Measurements from ENCODE around the gene PPP3CA. TPM values are rescaled to one million over a fixed set of nuclear protein-coding genes. Genes with fewer than 3 reads are reported as not detected.
A peak's percentile ranks its signal among the peaks of the same experiment; 100 is the strongest.

PPP3CA gene
- total RNA-seq (2014; rRNA removed) (15.5 and 19.2 TPM in 2 replicates), Bru-seq, nascent RNA (percentile 86 among the genes with signal in this experiment), BruChase-seq, experiment 1, labeled RNA remaining after a 6-hour chase (percentile 66 among the genes with signal in this experiment), BruChase-seq, experiment 2, labeled RNA remaining after a 2-hour chase (percentile 72 among the genes with signal in this experiment)
- long read RNA-seq, transcript PPP3CA-202 (13 exons, 3,604 nt), result major isoform, 128 of 175 reads
- long read RNA-seq, partial matches to known transcripts, result 7 of 175 reads
- long read RNA-seq, other reads (novel, unspliced or antisense), result 40 of 175 reads

GRCh38 chr4:101347267-101347556 lies at the start of gene PPP3CA:
Gene PPP3CA (minus strand): TSS chr4:101347526.
- H3K79me2 ChIP-seq (ENCODE audit: low read length), result peaks cover 53% of the 10 kb centered on the region
- peaks cover 27% of the 10 kb centered on the region for H3K4me1 ChIP-seq (ENCODE audit: insufficient read depth, low read length)
- ATAC-seq, result peak; percentile 3; the same call in 1 of the 2 replicates
- peaks cover 21% of the 10 kb centered on the region for H4K20me1 ChIP-seq (ENCODE audit: low read length)
- H3K4me2 ChIP-seq (ENCODE audit: low read length), result peak within 1 kb of the TSS; percentile 96
- ChIA-PET CTCF (interaction anchor here (1.0 kb wide), 1 partner anchor 384 kb away, joined by 3 read pairs; no protein-coding TSS in a partner anchor), POLR2A (ENCODE audit: unreplicated experiment) (interaction anchor here (0.6 to 1.6 kb wide), 4 partner anchors 9 to 385 kb away, joined by 3 to 8 read pairs (median 6); no protein-coding TSS in a partner anchor)
- H3F3A ChIP-seq (ENCODE audit: low read length, unreplicated experiment), result no peaks in the 10 kb centered on the region
- no TSS peak for BruUV-seq (replicated peaks)
- H3K27me3 ChIP-seq (ENCODE audit: low read length), result no peaks in the 10 kb centered on the region
- peak within 1 kb of the TSS; percentile 97 for H3K4me3 ChIP-seq (ENCODE audit: low read length)
- DNase-seq, result no peak
- peak within 1 kb of the TSS; percentile 94 for H3K9ac ChIP-seq (ENCODE audit: low read length)
- H3K27ac ChIP-seq (ENCODE audit: low read length), result peak within 1 kb of the TSS; percentile 93
- TF ChIP-seq EZH2 (IDR thresholded peaks at IDR 0.05; ENCODE audit: low read length, unreplicated experiment) (no peak), CTCF (conservative IDR thresholded peaks at IDR 0.05; ENCODE audit: low read depth, low read length) (no peak), EZH2phosphoT487 (IDR thresholded peaks at IDR 0.05; ENCODE audit: borderline replicate concordance, low read length) (no peak)
- no peaks in the 10 kb centered on the region for H3K9me2 ChIP-seq (replicated peaks; ENCODE audit: low read length)
- no peaks in the 10 kb centered on the region for H3K36me3 ChIP-seq (ENCODE audit: low read depth, low read length)
- H2AFZ ChIP-seq (ENCODE audit: low read length), result peak within 1 kb of the TSS; percentile 86
- H3K9me3 ChIP-seq (ENCODE audit: low read length), result no peaks in the 10 kb centered on the region
- intact Hi-C loops (cut with micrococcal nuclease), result loop anchor here (2.0 to 10.0 kb wide), 6 partner anchors 82 to 926 kb away; partner anchors contain the start of gene BANK1

GRCh38 chr4:101393256-101393655 lies 45.9 kb upstream of the PPP3CA start:
- ATAC-seq (peak; percentile 70), DNase-seq (peak; percentile 68)
- H3K4me2 ChIP-seq (ENCODE audit: low read length), result no peak overlapping the region
- ChIA-PET CTCF (interaction anchor here (0.6 to 0.9 kb wide), 2 partner anchors 48 to 1066 kb away, joined by 3 to 4 read pairs; no protein-coding TSS in a partner anchor), POLR2A (ENCODE audit: unreplicated experiment) (interaction anchor here (0.6 kb wide), 1 partner anchor 49 kb away, joined by 13 read pairs; no protein-coding TSS in a partner anchor)
- no peaks in the 10 kb centered on the region for H3K27me3 ChIP-seq (ENCODE audit: low read length)
- H3K9me3 ChIP-seq (ENCODE audit: low read length), result no peaks in the 10 kb centered on the region
- no peaks in the 10 kb centered on the region for H3K36me3 ChIP-seq (ENCODE audit: low read depth, low read length)
- no peak overlapping the region for H3K4me3 ChIP-seq (ENCODE audit: low read length)
- peaks cover 7% of the 10 kb centered on the region; the same call in 1 of the 2 replicates for H3K4me1 ChIP-seq (ENCODE audit: insufficient read depth, low read length)
- H3K79me2 ChIP-seq (ENCODE audit: low read length), result no peaks in the 10 kb centered on the region
- BruUV-seq (replicated peaks), result no TSS peak
- intact Hi-C loops (cut with micrococcal nuclease), result no loop called here
- TF ChIP-seq EZH2phosphoT487 (IDR thresholded peaks at IDR 0.05; ENCODE audit: borderline replicate concordance, low read length) (no peak), CTCF (conservative IDR thresholded peaks at IDR 0.05; ENCODE audit: low read depth, low read length) (no peak), EZH2 (IDR thresholded peaks at IDR 0.05; ENCODE audit: low read length, unreplicated experiment) (no peak)
- H3K27ac ChIP-seq (ENCODE audit: low read length), result no peak overlapping the region
- H4K20me1 ChIP-seq (ENCODE audit: low read length), result no peaks in the 10 kb centered on the region
- H3F3A ChIP-seq (ENCODE audit: low read length, unreplicated experiment), result no peaks in the 10 kb centered on the region
- H3K9ac ChIP-seq (ENCODE audit: low read length), result no peak overlapping the region
- no peak overlapping the region for H2AFZ ChIP-seq (ENCODE audit: low read length)
- no peaks in the 10 kb centered on the region for H3K9me2 ChIP-seq (replicated peaks; ENCODE audit: low read length)

GRCh38 chr4:101370663-101371210 lies 23.4 kb upstream of the PPP3CA start:
- intact Hi-C loops (cut with micrococcal nuclease), result no loop called here
- Histone ChIP-seq H2AFZ (ENCODE audit: low read length) (no peak overlapping the region), H3K4me2 (ENCODE audit: low read length) (no peak overlapping the region), H4K20me1 (ENCODE audit: low read length) (no peaks in the 10 kb centered on the region), H3F3A (ENCODE audit: low read length, unreplicated experiment) (no peaks in the 10 kb centered on the region), H3K27me3 (ENCODE audit: low read length) (no peaks in the 10 kb centered on the region), H3K27ac (ENCODE audit: low read length) (no peak overlapping the region), H3K4me1 (ENCODE audit: insufficient read depth, low read length) (peaks cover 25% of the 10 kb centered on the region), H3K36me3 (ENCODE audit: low read depth, low read length) (no peaks in the 10 kb centered on the region), H3K9me3 (ENCODE audit: low read length) (0 out of 2 replicates have a peak, but pooled peaks cover 3% of the 10 kb centered on the region), H3K4me3 (ENCODE audit: low read length) (no peak overlapping the region), H3K9ac (ENCODE audit: low read length) (no peak overlapping the region), H3K9me2 (replicated peaks; ENCODE audit: low read length) (no peaks in the 10 kb centered on the region), H3K79me2 (ENCODE audit: low read length) (no peaks in the 10 kb centered on the region)
- ChIA-PET POLR2A (ENCODE audit: unreplicated experiment) (no interaction called here), CTCF (no interaction called here)
- ATAC-seq (no peak), DNase-seq (no peak)
- no peak for TF ChIP-seq CTCF (conservative IDR thresholded peaks at IDR 0.05; ENCODE audit: low read depth, low read length)
- no peak for TF ChIP-seq EZH2 (IDR thresholded peaks at IDR 0.05; ENCODE audit: low read length, unreplicated experiment)
- TF ChIP-seq EZH2phosphoT487 (IDR thresholded peaks at IDR 0.05; ENCODE audit: borderline replicate concordance, low read length), result no peak
- no TSS peak for BruUV-seq (replicated peaks)
